AG09319 (cell line): ENCODE data around the gene KLKB1.
"Not testable (repeated sequence)": the region's sequence is repeated elsewhere in the genome, so short reads cannot be mapped to it uniquely, and the experiment has no call there.

Source experiments
- DNase-seq: peaks from one replicate; pipeline ENCODE4 v3.0.0-alpha.2; 2010; ENCODE audit warnings: low read depth; ENCODE audit errors: extremely low read depth
- TF ChIP-seq, protein P1 (sequence below): IDR thresholded peaks from 2 replicates; pipeline ENCODE4 v1.5.1; 2011; ENCODE audit warnings: low read depth, mild to moderate bottlenecking, inconsistent platforms, low read length, moderate library complexity

Gene KLKB1

DNA sequence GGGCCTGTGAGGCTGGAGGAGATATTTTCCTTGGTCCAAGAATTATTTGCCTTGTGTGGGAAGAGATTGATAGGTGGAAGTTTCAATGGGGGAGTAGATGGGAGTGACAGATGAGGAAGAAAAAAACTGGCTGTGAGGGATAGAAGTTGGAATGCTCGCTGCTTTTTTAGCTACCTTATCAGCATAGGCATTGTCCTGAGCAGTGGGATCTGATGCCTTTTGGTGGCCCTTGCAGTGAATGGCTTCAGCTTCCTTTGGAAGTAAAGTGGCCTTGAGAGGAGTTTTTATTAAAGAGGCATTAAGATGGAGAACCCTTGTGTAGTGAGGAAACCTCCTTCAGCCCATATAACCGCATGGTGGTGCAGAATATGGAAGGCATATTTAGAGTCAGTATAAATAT lies 16.0 kb downstream of the KLKB1 start:
- no peak for DNase-seq
- TF ChIP-seq, protein P1, sequence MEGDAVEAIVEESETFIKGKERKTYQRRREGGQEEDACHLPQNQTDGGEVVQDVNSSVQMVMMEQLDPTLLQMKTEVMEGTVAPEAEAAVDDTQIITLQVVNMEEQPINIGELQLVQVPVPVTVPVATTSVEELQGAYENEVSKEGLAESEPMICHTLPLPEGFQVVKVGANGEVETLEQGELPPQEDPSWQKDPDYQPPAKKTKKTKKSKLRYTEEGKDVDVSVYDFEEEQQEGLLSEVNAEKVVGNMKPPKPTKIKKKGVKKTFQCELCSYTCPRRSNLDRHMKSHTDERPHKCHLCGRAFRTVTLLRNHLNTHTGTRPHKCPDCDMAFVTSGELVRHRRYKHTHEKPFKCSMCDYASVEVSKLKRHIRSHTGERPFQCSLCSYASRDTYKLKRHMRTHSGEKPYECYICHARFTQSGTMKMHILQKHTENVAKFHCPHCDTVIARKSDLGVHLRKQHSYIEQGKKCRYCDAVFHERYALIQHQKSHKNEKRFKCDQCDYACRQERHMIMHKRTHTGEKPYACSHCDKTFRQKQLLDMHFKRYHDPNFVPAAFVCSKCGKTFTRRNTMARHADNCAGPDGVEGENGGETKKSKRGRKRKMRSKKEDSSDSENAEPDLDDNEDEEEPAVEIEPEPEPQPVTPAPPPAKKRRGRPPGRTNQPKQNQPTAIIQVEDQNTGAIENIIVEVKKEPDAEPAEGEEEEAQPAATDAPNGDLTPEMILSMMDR = no peak

DNA sequence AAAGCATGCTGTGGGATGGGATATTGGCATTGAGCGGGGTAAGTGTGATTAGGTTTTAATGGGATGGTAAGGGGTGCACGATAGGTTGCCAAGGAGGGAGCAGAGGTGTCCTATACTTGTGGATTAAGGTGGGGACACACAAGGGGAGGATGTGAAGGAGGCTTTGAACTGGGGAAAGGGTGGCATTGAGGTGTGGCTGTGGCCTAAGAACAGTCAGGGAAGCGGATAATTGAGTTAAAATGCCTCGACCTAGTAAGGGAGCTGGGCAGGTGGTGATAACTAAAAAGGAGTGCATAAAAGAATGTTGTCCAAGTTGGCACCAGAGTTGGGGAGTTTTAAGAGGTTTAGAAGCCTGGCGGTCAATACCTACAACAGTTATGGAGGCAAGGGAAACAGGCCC lies 17.5 kb downstream of the KLKB1 start:
- no peak for DNase-seq
- TF ChIP-seq, protein P1 = no peak

DNA sequence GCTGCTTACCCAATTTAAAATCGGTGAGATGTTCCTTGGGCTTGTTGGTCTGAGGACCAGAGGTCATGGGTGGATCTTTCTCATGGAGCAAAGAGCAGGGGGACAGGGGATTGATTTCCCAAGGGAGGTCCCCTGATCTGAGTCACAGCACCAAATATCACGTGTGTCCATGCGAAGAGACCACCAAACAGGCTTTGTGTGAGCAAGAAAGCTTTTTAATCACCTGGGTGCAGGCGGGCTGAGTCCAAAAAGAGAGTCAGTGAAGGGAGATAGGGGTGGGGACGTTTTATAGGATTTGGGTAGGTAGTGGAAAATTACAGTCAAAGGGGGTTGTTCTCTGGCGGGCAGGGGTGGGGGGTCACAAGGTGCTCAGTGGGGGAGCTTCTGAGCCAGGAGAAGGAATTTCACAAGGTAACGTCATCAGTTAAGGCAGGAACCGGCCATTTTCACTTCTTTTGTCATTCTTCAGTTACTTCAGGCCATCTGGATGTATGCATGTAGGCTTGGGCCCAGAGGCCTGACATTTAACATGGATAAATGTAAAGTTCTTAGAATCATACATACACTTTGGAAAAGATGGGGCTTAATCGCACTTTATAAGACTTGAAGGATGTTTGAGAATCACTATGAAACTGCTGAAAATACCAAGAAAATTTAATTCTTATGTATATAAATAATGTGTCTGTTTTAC lies 19.9 kb downstream of the KLKB1 start:
- DNase-seq = not testable (repeated sequence)

DNA sequence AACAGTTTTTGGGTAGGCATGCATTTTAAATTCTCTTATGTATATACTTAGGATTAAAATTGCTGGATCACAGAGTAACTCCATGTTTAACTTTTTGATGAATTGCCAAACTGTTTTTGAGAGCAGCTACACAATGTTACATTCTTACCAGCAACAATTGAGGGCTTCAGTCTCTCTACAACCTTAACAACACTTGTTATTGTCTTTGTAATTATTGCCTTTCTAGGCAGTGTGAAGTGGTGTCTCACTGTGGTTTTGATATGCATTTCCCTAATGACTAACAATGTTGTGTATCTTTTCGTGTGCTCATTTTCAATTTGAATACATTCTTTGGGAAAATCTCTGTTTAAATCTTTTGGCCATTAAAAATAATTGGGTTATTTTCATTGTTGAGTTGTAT lies 21.3 kb downstream of the KLKB1 start:
- DNase-seq = no peak
- TF ChIP-seq, protein P1 = no peak

DNA sequence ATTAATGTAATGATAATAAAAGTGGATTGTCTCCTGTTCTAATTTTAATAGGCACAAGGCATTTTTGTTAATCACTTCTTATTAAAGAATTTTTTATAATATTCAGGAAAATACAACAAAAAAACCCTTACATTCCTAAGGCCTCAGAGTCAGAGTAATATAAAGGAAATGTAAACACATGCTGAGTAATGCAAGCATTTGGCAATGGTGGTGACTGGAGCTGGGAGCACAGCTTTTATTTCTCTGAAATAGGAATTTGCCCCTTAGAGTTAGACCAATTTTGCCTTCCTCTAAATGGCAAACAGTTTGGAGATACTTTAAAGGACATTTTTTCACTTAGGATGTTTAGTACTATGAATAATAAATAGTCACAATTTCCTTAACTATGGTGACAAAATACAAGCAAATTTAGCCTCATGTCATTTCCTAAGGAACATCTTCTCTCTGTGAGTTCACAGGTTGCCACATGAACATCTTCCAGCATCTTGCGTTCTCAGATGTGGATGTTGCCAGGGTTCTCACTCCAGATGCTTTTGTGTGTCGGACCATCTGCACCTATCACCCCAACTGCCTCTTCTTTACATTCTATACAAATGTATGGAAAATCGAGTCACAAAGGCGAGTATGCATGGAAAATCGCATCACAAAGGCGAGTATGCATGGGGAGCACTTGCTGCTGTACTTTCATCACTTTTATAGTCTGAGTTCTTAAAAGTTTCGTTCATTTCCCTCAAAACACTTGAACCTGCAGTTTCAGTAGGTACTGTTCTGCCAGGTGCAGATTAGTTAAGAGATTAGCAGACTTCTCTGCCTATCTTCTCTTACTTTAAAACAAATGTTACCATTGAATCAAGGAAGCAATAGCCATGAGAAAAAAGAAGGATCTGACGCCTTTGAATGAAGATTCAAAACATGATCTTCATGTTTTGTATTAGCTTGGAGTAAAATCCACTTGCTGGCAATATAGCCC lies 22.8 kb downstream of the KLKB1 start:
- DNase-seq = no peak
- TF ChIP-seq, protein P1 = no peak

DNA sequence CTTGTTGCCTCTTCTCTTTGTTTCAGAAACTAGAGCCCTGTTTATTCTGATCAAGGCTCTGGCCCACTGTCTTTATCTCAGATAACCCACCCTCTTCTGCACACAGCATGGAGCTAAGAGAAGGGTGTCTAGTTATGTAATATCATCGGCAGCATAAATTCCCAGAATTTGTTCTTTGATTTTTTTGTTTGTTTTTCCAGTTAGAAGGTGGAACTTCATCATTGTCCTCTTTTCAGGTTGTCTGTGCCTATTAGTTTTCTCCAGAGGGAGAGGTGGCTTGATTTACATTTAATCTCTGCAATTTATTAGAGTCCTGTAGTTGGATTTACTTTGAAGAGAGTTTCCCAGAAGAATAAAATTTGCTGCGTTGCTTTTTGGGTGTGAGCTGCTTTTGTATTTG lies 23.5 kb downstream of the KLKB1 start:
- TF ChIP-seq, protein P1 = no peak
- DNase-seq = no peak

DNA sequence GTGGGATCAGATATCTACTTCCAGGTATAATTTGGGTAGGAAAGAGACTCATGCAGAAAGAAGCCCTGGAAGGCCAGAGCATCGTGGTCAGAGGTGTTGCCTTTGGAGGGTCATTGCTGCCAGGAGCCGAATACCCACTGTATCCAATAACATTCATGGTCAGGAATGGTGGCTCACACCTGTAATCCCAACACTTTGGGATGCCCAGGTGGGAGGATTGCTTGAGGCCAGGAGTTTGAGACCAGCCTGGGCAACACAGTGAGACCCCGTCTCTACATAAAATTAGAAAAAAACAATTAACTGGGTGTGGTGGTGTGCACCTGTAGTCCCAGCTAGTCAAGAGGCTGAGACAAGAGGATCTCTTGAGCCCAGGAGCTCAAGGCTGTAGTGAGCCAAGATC lies 27.8 kb downstream of the KLKB1 start:
- TF ChIP-seq, protein P1 = no peak

More for the DNA sequence above, 27.8 kb downstream of the KLKB1 start:
- no peak for DNase-seq
